ENCODE data around the gene CEP250. TPM values are rescaled to one million over a fixed set of nuclear protein-coding genes. Genes with fewer than 3 reads are reported as not detected.
"Not testable (repeated sequence)": the region's sequence is repeated elsewhere in the genome, so short reads cannot be mapped to it uniquely, and the experiment has no call there.

Gene CEP250
- total and polyA plus RNA-seq, 5 experiments from 2014 or later, result 4.5 to 65.4 (median 17.5) TPM

DNA sequence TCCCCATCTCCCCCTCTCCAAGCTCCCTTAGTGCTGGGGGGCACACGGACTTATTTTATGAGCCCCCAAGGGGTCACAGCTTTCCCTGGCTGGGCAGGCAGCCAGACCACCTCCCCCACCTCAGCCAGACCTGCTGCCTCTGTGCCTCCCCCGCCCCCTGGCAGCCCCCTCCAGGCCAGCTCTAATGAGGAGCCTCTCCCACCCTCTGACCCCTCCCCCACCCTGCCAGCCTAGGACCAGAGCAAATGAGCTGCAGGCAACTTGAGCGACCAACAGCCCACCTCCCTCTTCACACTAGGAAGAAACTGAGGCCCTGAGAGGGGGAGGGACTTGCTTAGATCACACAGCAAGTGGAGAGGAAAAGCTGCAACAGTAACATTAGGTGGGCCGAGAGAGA, 19.2 kb upstream of the CEP250 start:
- peaks cover 0 to 12% (median 9%) of the 10 kb centered on the region in 5 donors for H3K27me3 Mint-ChIP-seq
- no peaks in the 10 kb centered on the region for H3K36me3 Mint-ChIP-seq
- DNase-seq (no peak), ATAC-seq (no peak)
- peaks cover 0 to 10% (median 5%) of the 10 kb centered on the region in 4 donors for H3K4me1 Mint-ChIP-seq
- no peak overlapping the region for H3K4me3 Mint-ChIP-seq
- no peaks in the 10 kb centered on the region for H3K9me3 Mint-ChIP-seq
- POLR2A ChIA-PET, result no interaction called here
- no peak overlapping the region for H3K27ac Mint-ChIP-seq

DNA sequence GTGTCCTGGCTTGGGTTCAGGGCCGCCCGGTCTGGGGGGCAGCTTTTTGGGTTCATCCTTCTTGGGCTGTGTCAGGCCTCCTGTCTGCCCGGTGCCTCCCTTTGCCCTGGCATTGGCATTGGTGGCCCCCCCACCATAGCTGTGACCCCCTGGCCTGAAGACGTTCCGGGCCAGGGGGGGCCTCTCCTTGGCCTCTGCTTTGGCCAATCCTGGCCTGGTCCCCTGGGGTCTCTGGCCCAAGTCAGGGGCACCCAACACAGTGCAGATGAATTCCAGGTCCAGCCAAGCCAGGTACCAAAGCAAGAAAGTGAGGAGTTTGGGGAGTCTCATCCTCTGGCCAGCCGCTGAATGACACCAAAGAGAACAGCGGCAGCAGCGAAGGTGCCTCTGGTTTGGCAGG, 17.8 kb upstream of the CEP250 start:
- no peaks in the 10 kb centered on the region for H3K9me3 Mint-ChIP-seq
- POLR2A ChIA-PET, result interaction anchor here (0.7 kb wide), 1 partner anchor 9 kb away, joined by 3 read pairs; no protein-coding TSS in a partner anchor
- no peaks in the 10 kb centered on the region for H3K36me3 Mint-ChIP-seq
- H3K4me1 Mint-ChIP-seq, result peaks cover 0 to 10% (median 4%) of the 10 kb centered on the region in 4 donors
- no peak for ATAC-seq
- DNase-seq, result no peak
- H3K27me3 Mint-ChIP-seq, result peaks cover 0 to 12% (median 9%) of the 10 kb centered on the region in 5 donors
- no peak overlapping the region for H3K4me3 Mint-ChIP-seq
- H3K27ac Mint-ChIP-seq, result no peak overlapping the region

DNA sequence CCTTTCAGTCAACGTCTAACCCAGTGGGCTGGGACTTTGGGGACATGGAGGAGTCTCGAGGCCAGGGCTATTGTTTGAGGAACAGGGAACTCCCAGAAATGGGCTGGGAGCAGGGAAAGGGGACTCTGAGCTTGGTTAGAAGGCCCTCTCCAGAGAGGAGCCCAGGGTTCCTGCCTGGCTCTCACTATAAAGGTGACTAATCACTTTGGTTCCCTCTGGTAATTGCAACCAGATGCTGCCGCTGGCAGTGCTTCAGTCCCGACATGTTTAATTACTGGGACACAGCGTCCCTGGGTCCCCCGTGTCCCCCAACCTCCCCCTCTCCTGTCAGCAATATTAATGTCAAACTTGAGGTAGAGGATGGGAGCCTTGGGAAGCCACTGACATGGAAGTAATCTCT, 12.4 kb upstream of the CEP250 start:
- POLR2A ChIA-PET, result no interaction called here
- Mint-ChIP-seq H3K4me1 (peaks cover 6 to 17% (median 7%) of the 10 kb centered on the region in 4 donors), H3K27me3 (peaks cover 3 to 22% (median 11%) of the 10 kb centered on the region in 5 donors), H3K27ac (no peak overlapping the region), H3K36me3 (no peaks in the 10 kb centered on the region), H3K4me3 (no peak overlapping the region), H3K9me3 (no peaks in the 10 kb centered on the region)
- ATAC-seq (no peak), DNase-seq (no peak)

DNA sequence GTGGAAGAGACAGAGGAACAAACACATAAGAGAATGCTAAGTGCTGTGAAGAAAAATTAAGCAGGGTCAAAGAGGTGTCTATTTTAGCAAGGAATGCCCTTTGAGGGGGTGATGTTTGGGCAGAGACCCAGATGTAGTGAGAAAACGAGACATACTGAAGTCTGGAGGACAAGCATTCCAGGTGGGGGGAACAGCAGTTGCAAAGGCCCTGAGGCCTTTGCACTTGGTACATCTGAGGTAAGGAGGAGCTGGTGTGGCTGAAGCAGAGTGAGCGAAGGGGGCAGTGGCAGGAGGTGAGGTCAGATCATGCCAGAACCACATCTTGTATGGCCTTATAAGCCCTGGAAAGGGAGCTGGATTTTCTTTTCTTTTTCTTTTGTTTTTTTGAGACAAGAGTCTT, 11.2 kb upstream of the CEP250 start:
- POLR2A ChIA-PET, result no interaction called here
- no peaks in the 10 kb centered on the region for H3K36me3 Mint-ChIP-seq
- H3K4me1 Mint-ChIP-seq, result peaks cover 4 to 10% (median 5%) of the 10 kb centered on the region in 4 donors
- no peak overlapping the region for H3K27ac Mint-ChIP-seq
- DNase-seq (no peak), ATAC-seq (no peak)
- no peak overlapping the region for H3K4me3 Mint-ChIP-seq
- no peaks in the 10 kb centered on the region for H3K9me3 Mint-ChIP-seq
- peaks cover 3 to 22% (median 10%) of the 10 kb centered on the region in 5 donors for H3K27me3 Mint-ChIP-seq

DNA sequence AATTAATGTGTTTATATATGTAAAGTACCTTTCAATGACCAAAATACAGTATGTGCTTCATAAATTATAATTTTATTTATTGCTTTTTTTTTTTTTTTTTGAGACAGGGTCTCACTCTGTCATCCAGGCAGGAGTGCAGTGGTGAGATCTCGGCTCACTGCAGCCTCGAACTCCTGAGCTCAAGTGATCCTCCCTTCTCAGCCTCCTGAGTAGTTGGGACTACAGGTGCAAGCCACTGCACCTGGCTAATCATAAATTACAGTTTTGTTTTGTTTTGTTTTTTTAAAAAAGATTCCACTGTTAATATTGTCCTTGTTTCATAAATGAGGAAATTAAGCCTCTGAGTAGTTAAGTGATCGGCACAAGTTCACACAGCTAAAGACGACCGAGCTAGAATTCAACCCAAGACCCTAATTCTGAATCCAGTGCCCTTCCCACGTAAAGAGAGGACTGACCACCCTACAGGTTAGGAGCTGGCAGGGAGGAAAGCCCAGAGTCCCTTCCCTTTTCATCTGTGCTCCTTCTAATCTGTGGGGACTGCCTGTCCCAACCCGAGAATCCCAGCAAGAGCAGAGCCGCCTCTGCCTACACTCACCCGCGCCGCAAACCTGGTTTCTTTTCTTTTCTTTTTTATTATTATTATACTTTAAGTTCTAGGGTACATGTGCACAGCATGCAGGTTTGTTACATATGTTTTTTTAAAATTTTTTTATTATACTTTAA, 8.9 kb upstream of the CEP250 start:
- peaks cover 1 to 10% (median 5%) of the 10 kb centered on the region in 5 donors for H3K27me3 Mint-ChIP-seq
- no peaks in the 10 kb centered on the region for H3K9me3 Mint-ChIP-seq
- ATAC-seq, result peak; percentile 40 to 42
- peak overlapping the region; percentile 59 to 91 (median 76) for H3K4me3 Mint-ChIP-seq
- no peak for DNase-seq
- no peaks in the 10 kb centered on the region for H3K36me3 Mint-ChIP-seq
- peak overlapping the region in 3 of 10 donors; percentile 44 to 56 (median 56) for H3K27ac Mint-ChIP-seq
- H3K4me1 Mint-ChIP-seq, result peaks cover 3 to 6% (median 5%) of the 10 kb centered on the region in 4 donors
- POLR2A ChIA-PET, result interaction anchor here (0.6 to 1.1 kb wide), 5 partner anchors 9 to 507 kb away, joined by 3 to 5 read pairs (median 4); partner anchors contain the start of genes GDF5 and SCAND1

DNA sequence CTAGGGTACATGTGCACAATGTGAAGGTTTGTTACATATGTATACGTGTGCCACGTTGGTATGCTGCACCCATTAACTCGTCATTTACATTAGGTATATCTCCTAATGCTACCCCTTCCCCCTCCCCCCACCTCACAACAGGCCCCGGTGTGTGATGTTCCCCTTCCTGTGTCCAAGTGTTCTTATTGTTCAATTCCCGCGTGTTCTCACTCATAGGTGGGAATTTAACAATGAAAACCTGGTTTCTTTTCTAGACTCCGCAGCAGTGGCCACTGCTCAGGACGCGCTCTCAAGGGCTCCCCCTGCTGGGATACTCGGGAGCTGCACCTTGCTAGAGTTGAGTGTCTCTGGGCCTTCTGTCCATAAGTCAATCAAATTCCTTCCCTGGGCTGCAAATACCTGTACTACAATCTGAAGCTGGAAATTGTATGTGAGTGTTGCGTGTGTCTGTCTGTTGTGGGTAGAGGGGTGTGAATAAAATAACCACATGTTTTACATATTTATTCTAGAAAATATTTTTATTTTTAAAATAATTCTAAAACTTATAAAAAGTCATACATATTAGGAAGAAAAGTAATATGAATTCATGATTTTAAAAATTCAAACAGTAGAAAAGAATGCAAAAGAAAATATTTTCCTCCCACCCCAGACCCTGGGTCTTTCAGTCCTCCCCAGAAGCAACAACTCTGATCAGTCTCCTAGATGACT, 8.2 kb upstream of the CEP250 start:
- POLR2A ChIA-PET, result interaction anchor here (0.6 to 1.1 kb wide), 5 partner anchors 8 to 507 kb away, joined by 3 to 5 read pairs (median 4); partner anchors contain the start of genes CEP250, RBM39 and SCAND1
- peak; percentile 97 to 99 for ATAC-seq
- Mint-ChIP-seq H3K4me3 (peak overlapping the region; percentile 79 to 97 (median 87)), H3K36me3 (no peaks in the 10 kb centered on the region), H3K27ac (peak overlapping the region in 5 of 10 donors; percentile 6 to 93 (median 84)), H3K4me1 (peaks cover 3 to 6% (median 5%) of the 10 kb centered on the region in 4 donors), H3K9me3 (no peaks in the 10 kb centered on the region), H3K27me3 (peaks cover 1 to 10% (median 5%) of the 10 kb centered on the region in 5 donors)
- peak; percentile 72 to 93 (median 86) for DNase-seq

DNA sequence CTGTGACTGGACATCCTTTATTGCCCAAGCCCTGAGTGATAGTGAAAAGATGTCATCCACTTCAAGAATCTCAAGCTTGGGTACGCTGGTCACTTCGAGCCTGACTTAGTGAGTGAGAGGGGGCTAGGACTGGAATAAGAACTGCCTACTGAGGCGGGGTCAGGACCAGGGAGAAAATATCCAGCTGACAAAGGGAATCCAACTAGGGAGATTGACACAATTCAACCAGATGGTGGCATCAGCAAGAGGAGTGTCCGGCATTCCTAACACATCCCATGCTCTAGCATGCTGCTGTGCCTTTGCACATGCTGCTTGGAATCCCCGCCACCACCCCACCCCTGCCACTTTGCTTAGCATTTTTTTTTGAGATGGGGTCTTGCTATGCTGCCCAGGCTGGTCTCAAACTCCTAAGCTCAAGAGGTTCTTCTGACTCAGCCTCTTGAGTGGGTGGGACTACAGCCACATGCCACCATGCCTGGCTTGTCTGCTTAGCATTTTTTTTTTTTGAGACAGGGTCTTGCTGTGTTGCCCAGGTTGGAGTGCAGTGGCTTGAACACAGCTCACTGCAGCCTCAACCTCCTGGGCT, 6.5 kb upstream of the CEP250 start:
- H3K4me1 Mint-ChIP-seq, result peaks cover 4 to 13% (median 10%) of the 10 kb centered on the region in 4 donors
- H3K9me3 Mint-ChIP-seq, result no peaks in the 10 kb centered on the region
- ATAC-seq (no peak), DNase-seq (no peak)
- no peaks in the 10 kb centered on the region for H3K36me3 Mint-ChIP-seq
- POLR2A ChIA-PET, result interaction anchor here (0.7 kb wide), 1 partner anchor 21 kb away, joined by 3 read pairs; no protein-coding TSS in a partner anchor
- peaks cover 0 to 10% (median 5%) of the 10 kb centered on the region in 5 donors for H3K27me3 Mint-ChIP-seq
- H3K27ac Mint-ChIP-seq, result no peak overlapping the region
- H3K4me3 Mint-ChIP-seq, result no peak overlapping the region

DNA sequence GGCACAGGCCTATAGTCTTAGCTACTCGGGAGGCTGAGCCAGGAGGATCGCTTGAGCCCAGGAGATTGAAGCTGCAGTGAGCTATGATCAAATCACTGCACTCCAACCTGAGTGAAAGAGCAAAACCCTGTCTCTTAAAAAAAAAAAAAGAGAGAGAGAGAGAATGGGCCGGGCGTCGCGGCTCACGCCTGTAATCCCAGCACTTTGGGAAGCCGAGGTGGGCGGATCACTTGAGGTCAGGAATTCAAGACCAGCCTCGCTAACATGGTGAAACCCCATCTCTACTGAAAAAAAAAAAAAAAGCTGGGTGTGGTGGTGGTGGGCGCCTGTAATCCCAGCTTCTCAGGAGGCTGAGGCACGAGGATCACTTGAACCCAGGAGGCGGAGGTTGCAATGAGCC, 5.5 kb upstream of the CEP250 start:
- Mint-ChIP-seq H3K27ac (peak overlapping the region in 1 of 10 donors; percentile 37), H3K4me1 (peaks cover 4 to 19% (median 12%) of the 10 kb centered on the region in 4 donors)
- H3K9me3 Mint-ChIP-seq, H3K36me3 Mint-ChIP-seq, H3K4me3 Mint-ChIP-seq, DNase-seq, H3K27me3 Mint-ChIP-seq, POLR2A ChIA-PET, ATAC-seq: not testable (repeated sequence)

DNA sequence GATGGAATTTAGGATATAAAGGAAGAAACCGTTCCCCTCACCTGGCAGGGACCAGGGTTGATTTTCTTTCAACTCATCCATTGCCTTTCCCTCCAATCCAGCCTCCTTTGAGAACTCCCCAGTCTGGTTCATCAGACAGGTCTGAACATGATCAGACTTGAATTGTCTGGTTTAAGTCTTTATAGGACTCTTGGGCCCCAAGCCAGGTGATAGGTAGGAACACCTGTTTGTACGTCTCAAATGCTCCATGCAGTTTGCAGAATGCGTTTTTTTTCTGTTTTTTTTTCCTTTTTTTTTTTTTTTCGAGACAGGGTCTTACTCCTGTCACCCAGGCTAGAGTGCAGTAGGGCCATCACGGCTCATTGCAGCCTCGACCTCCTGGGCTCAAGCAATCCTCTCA, 4.1 kb upstream of the CEP250 start:
- Mint-ChIP-seq H3K9me3 (no peaks in the 10 kb centered on the region), H3K4me3 (no peak overlapping the region), H3K36me3 (no peaks in the 10 kb centered on the region), H3K4me1 (peaks cover 4 to 26% (median 16%) of the 10 kb centered on the region in 4 donors), H3K27me3 (peaks cover 0 to 3% (median 0%) of the 10 kb centered on the region in 5 donors), H3K27ac (no peak overlapping the region)
- ATAC-seq, result no peak
- no peak for DNase-seq
- POLR2A ChIA-PET, result no interaction called here

DNA sequence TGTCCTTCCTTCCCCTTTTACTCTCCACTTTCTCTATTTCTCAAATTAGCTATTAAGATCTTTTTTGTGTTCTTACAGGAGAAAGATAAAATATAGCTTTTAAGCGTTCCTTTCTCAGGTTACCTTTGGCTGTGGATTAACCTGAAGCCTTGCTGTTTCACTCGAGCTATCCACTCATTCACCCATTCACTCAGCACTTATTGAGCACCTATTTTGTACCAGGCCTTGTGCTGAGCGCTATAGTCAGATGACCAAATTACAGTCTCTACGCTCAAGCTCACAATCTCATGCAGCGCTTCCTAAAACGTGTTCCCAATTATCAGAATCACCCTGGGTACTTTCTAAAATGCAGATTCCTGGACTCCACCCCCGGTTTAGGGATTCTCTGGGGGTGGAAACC, 1.8 kb upstream of the CEP250 start:
- no peak for DNase-seq
- peaks cover 0 to 33% (median 21%) of the 10 kb centered on the region in 4 donors for H3K4me1 Mint-ChIP-seq
- H3K4me3 Mint-ChIP-seq, result peak overlapping the region; percentile 11 to 98 (median 94)
- H3K27me3 Mint-ChIP-seq, result no peaks in the 10 kb centered on the region
- POLR2A ChIA-PET, result interaction anchor here (0.8 to 2.5 kb wide), 4 partner anchors 211 to 501 kb away, joined by 3 to 23 read pairs (median 6); partner anchors contain the start of genes CPNE1, RBM12, RBM39 and SCAND1
- peaks cover 0 to 2% (median 0%) of the 10 kb centered on the region in 3 donors for H3K36me3 Mint-ChIP-seq
- H3K9me3 Mint-ChIP-seq, result no peaks in the 10 kb centered on the region
- no peak for ATAC-seq
- H3K27ac Mint-ChIP-seq, result peak overlapping the region in 7 of 10 donors; percentile 18 to 100 (median 87)

DNA sequence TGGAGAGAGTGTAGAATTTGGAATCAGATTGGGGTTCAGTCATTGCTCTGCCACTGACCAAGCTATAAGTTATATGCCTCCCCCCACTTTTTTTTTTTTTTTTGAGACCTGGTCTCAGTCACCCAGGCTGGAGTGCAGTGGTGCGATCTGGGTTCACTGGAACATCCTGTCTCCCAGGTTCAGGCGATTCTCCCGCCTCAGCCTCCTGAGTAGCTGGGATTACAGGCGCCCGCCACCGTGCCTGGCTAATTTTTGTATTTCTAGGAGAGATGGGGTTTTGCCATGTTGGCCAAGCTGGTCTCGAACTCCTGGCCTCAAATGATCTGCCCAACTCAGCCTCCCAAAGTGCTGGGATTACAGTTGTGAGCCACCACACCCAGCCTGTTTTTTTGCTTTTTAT, 1.3 kb downstream of the CEP250 start:
- not testable (repeated sequence) for ATAC-seq, H3K36me3 Mint-ChIP-seq, DNase-seq, H3K9me3 Mint-ChIP-seq, H3K27me3 Mint-ChIP-seq
- POLR2A ChIA-PET, result interaction anchor here (2.4 to 2.9 kb wide), 3 partner anchors 7 to 497 kb away, joined by 14 to 19 read pairs (median 18); partner anchors contain the start of gene SCAND1
- peaks cover 0 to 36% (median 21%) of the 10 kb centered on the region in 4 donors for H3K4me1 Mint-ChIP-seq
- H3K4me3 Mint-ChIP-seq, result peak overlapping the region; percentile 40 to 97 (median 88)
- peak overlapping the region in 2 of 10 donors; percentile 13 to 61 for H3K27ac Mint-ChIP-seq

DNA sequence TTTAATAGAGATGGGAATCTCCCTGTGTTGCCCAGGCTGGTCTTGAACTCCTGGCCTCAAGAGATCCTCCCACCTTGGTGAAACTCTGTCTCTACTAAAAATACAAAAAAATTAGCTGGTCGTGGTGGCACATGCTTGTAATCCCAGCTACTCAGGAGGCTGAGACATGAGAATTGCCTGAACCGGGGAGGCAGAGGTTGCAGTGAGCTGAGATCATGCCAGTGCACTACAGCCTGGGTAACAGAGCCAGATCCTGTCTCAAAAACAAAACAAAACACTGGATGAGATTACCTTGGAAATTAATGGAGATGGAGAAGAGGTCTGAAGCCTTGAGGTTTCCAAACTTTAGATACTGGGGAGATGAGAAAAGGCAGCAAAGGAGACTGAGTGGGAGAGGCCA, 2.1 kb downstream of the CEP250 start:
- peaks cover 0 to 11% (median 0%) of the 10 kb centered on the region in 3 donors for H3K36me3 Mint-ChIP-seq
- peaks cover 0 to 36% (median 23%) of the 10 kb centered on the region in 4 donors for H3K4me1 Mint-ChIP-seq
- H3K27me3 Mint-ChIP-seq, DNase-seq, H3K9me3 Mint-ChIP-seq, ATAC-seq, POLR2A ChIA-PET, H3K4me3 Mint-ChIP-seq: not testable (repeated sequence)
- H3K27ac Mint-ChIP-seq, result peak overlapping the region in 2 of 10 donors; percentile 13 to 78

All from naive thymus-derived CD8-positive, alpha-beta T cell (primary cell).